G401 (cell line): ENCODE measurements around the gene KISS1R. TPM values are rescaled to one million over a fixed set of nuclear protein-coding genes. Genes with fewer than 3 reads are reported as not detected.

Experiments used
- DNase-seq: peaks from one replicate; pipeline ENCODE4 v3.0.0-alpha.2; 2015; ENCODE audit warnings: low spot score
- in situ Hi-C: cut with HindIII; loops from 2 replicates; pipeline ENCODE4 v1.10.0; 2016; ENCODE audit warnings: low sequenced_read_pairs, mixed read lengths
- total RNA-seq: library from RNA; depleted of rRNA; stranded (reverse); fragments of >200 nt; shearing (Covaris generic); gene quantifications from 2 replicates; pipeline ENCODE4 v1.2.3, GENCODE V29; 2014

KISS1R gene
- total RNA-seq, 1 experiment from 2014 or later = 1.8 TPM

GRCh38 chr19:931860-932647, 14.9 kb downstream of the KISS1R start:
- in situ Hi-C loops = no loop called here
- DNase-seq = no peak

- peak; percentile 78 for DNase-seq
- in situ Hi-C loops = no loop called here
Measured at GRCh38 chr19:932648-933552, 15.8 kb downstream of the KISS1R start.

GRCh38 chr19:933553-933882, 16.4 kb downstream of the KISS1R start:
- DNase-seq = no peak
- in situ Hi-C loops = no loop called here

GRCh38 chr19:934197-934840, 17.2 kb downstream of the KISS1R start:
- no peak for DNase-seq

GRCh38 chr19:934865-935479, 17.8 kb downstream of the KISS1R start:
- DNase-seq = peak; percentile 74
- in situ Hi-C loops = no loop called here

More at GRCh38 chr19:934197-934840, 17.2 kb downstream of the KISS1R start:
- in situ Hi-C loops = no loop called here

- in situ Hi-C loops = no loop called here
- DNase-seq = no peak
Measured at GRCh38 chr19:936175-936546, 19.0 kb downstream of the KISS1R start.

- in situ Hi-C loops = no loop called here
- no peak for DNase-seq
Measured at GRCh38 chr19:937259-937694, 20.1 kb downstream of the KISS1R start.

GRCh38 chr19:938233-938923, 21.2 kb downstream of the KISS1R start:
- in situ Hi-C loops = no loop called here
- DNase-seq = no peak

- DNase-seq = no peak
- in situ Hi-C loops = no loop called here
Measured at GRCh38 chr19:939439-939838, 22.3 kb downstream of the KISS1R start.

GRCh38 chr19:939922-940321, 22.8 kb downstream of the KISS1R start:
- in situ Hi-C loops = no loop called here
- DNase-seq = no peak

GRCh38 chr19:940591-941291, 23.6 kb downstream of the KISS1R start:
- in situ Hi-C loops = no loop called here
- peak; percentile 30 for DNase-seq

GRCh38 chr19:941292-942132, 24.4 kb downstream of the KISS1R start:
- no peak for DNase-seq
- in situ Hi-C loops = no loop called here

- in situ Hi-C loops = no loop called here
- DNase-seq = no peak
Measured at GRCh38 chr19:942133-942645, 25.1 kb downstream of the KISS1R start.

GRCh38 chr19:943551-944170, 26.5 kb downstream of the KISS1R start:
- DNase-seq = no peak
- in situ Hi-C loops = no loop called here

GRCh38 chr19:944171-944567, 27.0 kb downstream of the KISS1R start:
- in situ Hi-C loops = no loop called here
- DNase-seq = no peak

- in situ Hi-C loops = no loop called here
- no peak for DNase-seq
Measured at GRCh38 chr19:944663-945241, 27.6 kb downstream of the KISS1R start.
